Neural cell (in vitro differentiated cells): ENCODE measurements around the gene APBA3. TPM values are rescaled to one million over a fixed set of nuclear protein-coding genes. Genes with fewer than 3 reads are reported as not detected.

Experiments
- H2AFZ ChIP-seq: fragments of 200-600, 300-800 bp; sonication (generic), shearing (Covaris generic); 2 replicates; pipeline ENCODE4 v1.6.0; 2014; ENCODE audit warnings: low read depth, mild to moderate bottlenecking, antibody characterized with exemption, low read length, moderate library complexity
- H3F3A ChIP-seq: fragments of 200-600 bp; shearing (Covaris generic); 2 replicates; pipeline ENCODE4 v1.6.1; 2016; ENCODE audit warnings: mild to moderate bottlenecking, moderate library complexity, mixed read lengths, antibody characterized with exemption, low read length; ENCODE audit not compliant: insufficient read depth, poor library complexity, severe bottlenecking
- H3K27ac ChIP-seq: fragments of 200-600, 300-800 bp; sonication (generic), shearing (Covaris generic); 2 replicates; pipeline ENCODE4 v1.5.1; 2014; ENCODE audit warnings: mild to moderate bottlenecking, low read length, moderate library complexity
- H3K27me3 ChIP-seq: fragments of 300-800, 200-600 bp; sonication (generic), shearing (Covaris generic); 2 replicates; pipeline ENCODE4 v1.6.0; 2014; ENCODE audit warnings: mild to moderate bottlenecking, low read depth, low read length, moderate library complexity; ENCODE audit not compliant: insufficient read depth
- H3K36me3 ChIP-seq: fragments of 300-800, 200-600 bp; sonication (generic), shearing (Covaris generic); 2 replicates; pipeline ENCODE4 v1.5.1; 2014; ENCODE audit warnings: mild to moderate bottlenecking, antibody characterized with exemption, low read length, moderate library complexity; ENCODE audit not compliant: insufficient read depth
- H3K4me2 ChIP-seq: fragments of 300-800, 200-600 bp; sonication (generic), shearing (Covaris generic); 2 replicates; pipeline ENCODE4 v1.6.0; 2014; ENCODE audit warnings: mild to moderate bottlenecking, low read length
- H3K4me3 ChIP-seq: fragments of 300-800, 200-600 bp; sonication (generic), shearing (Covaris generic); 2 replicates; pipeline ENCODE4 v1.5.1; 2014; ENCODE audit warnings: mild to moderate bottlenecking, low read length, moderate library complexity
- H3K79me2 ChIP-seq: fragments of 200-600 bp; shearing (Covaris generic); replicated peaks from 2 replicates; pipeline ENCODE4 v1.6.0; 2014; ENCODE audit warnings: mild to moderate bottlenecking, low read length, moderate library complexity; ENCODE audit not compliant: insufficient read depth
- H3K9ac ChIP-seq: fragments of 300-800, 200-600 bp; sonication (generic), shearing (Covaris generic); 2 replicates; pipeline ENCODE4 v1.6.1; 2016; ENCODE audit warnings: mild to moderate bottlenecking, low read length, mixed read lengths
- H3K9me2 ChIP-seq: fragments of 200-600 bp; shearing (Covaris generic); 2 replicates; pipeline ENCODE4 v1.6.1; 2016; ENCODE audit warnings: mild to moderate bottlenecking, low read length, mixed read lengths; ENCODE audit not compliant: insufficient read depth
- H3K9me3 ChIP-seq: fragments of 200-600, 300-800 bp; sonication (generic), shearing (Covaris generic); 2 replicates; pipeline ENCODE4 v1.6.1; 2016; ENCODE audit warnings: mild to moderate bottlenecking, mixed run types, low read length, moderate library complexity, mixed read lengths
- H4K20me1 ChIP-seq: fragments of 200-600 bp; shearing (Covaris generic); 2 replicates; pipeline ENCODE4 v1.6.1; 2016; ENCODE audit warnings: mild to moderate bottlenecking, mixed run types; ENCODE audit not compliant: insufficient read depth
- CTCF ChIP-seq: fragments of 450-650 bp; IDR thresholded peaks from 2 replicates; pipeline ENCODE4 v1.5.1; 2014; ENCODE audit warnings: antibody characterized with exemption, mild to moderate bottlenecking, moderate library complexity; ENCODE audit not compliant: poor library complexity, severe bottlenecking
- EP300 ChIP-seq: fragments of 450-650 bp; conservative IDR thresholded peaks from 2 replicates; pipeline ENCODE4 v1.6.1; 2014; ENCODE audit warnings: antibody characterized with exemption, mild to moderate bottlenecking, moderate library complexity; ENCODE audit not compliant: poor library complexity, severe bottlenecking
- EZH2 ChIP-seq: fragments of 200-600, 300-800 bp; shearing (Covaris generic), sonication (generic); IDR thresholded peaks from 2 replicates; pipeline ENCODE4 v1.6.1; 2014; ENCODE audit warnings: antibody characterized with exemption, low read length, borderline replicate concordance, mild to moderate bottlenecking; ENCODE audit not compliant: insufficient read depth, poor library complexity, severe bottlenecking
- MXI1 ChIP-seq: fragments of 450-650 bp; conservative IDR thresholded peaks from 2 replicates; pipeline ENCODE4 v1.6.1; 2014; ENCODE audit warnings: antibody characterized with exemption, mild to moderate bottlenecking; ENCODE audit not compliant: poor library complexity, severe bottlenecking
- POLR2AphosphoS5 ChIP-seq: IDR thresholded peaks from 2 replicates; pipeline ENCODE4 v1.6.1; 2012
- RAD21 ChIP-seq: fragments of 450-650 bp; conservative IDR thresholded peaks from 2 replicates; pipeline ENCODE4 v1.6.1; 2014; ENCODE audit warnings: antibody characterized with exemption, mild to moderate bottlenecking, moderate library complexity
- REST ChIP-seq: IDR thresholded peaks from 2 replicates; pipeline ENCODE4 v1.6.1; 2012; ENCODE audit warnings: borderline replicate concordance
- SMC3 ChIP-seq: fragments of 450-650 bp; conservative IDR thresholded peaks from 2 replicates; pipeline ENCODE4 v1.6.1; 2014; ENCODE audit warnings: antibody characterized with exemption, mild to moderate bottlenecking, moderate library complexity; ENCODE audit not compliant: poor library complexity
- TAF1 ChIP-seq: IDR thresholded peaks from 2 replicates; pipeline ENCODE4 v1.6.1; 2012; ENCODE audit warnings: low read depth
- polyA plus RNA-seq: library from polyadenylated mRNA; depleted of rRNA; stranded (reverse); fragments of >200 nt; gene quantifications from 2 replicates; pipeline ENCODE4 v1.2.3, GENCODE V29; 2014

The APBA3 gene
- polyA plus RNA-seq, 1 donor from 2014 or later = 37.1 TPM

- Histone ChIP-seq H3F3A (no peaks in the 10 kb centered on the region), H3K9ac (no peak overlapping the region), H4K20me1 (no peaks in the 10 kb centered on the region), H3K4me2 (no peak overlapping the region), H3K9me2 (no peaks in the 10 kb centered on the region), H3K36me3 (no peaks in the 10 kb centered on the region), H2AFZ (no peak overlapping the region), H3K27ac (no peak overlapping the region), H3K79me2 (no peaks in the 10 kb centered on the region), H3K27me3 (no peaks in the 10 kb centered on the region), H3K4me3 (no peak overlapping the region), H3K9me3 (no peaks in the 10 kb centered on the region)
- TF ChIP-seq CTCF (no peak), RAD21 (no peak), SMC3 (no peak), TAF1 (no peak), POLR2AphosphoS5 (no peak), EP300 (no peak), EZH2 (no peak), MXI1 (no peak)
These were observed 31.0 kb downstream of the APBA3 start for GRCh38 chr19:3730457-3730958.

GRCh38 chr19:3725640-3726310, 35.7 kb downstream of the APBA3 start:
- Histone ChIP-seq H3K27ac (no peak overlapping the region), H3K4me3 (no peak overlapping the region), H2AFZ (no peak overlapping the region), H4K20me1 (no peaks in the 10 kb centered on the region), H3K9me3 (no peaks in the 10 kb centered on the region), H3K79me2 (no peaks in the 10 kb centered on the region), H3K27me3 (peaks cover 14% of the 10 kb centered on the region), H3K9me2 (no peaks in the 10 kb centered on the region), H3K9ac (no peak overlapping the region), H3K4me2 (no peak overlapping the region), H3K36me3 (no peaks in the 10 kb centered on the region), H3F3A (no peaks in the 10 kb centered on the region)
- TF ChIP-seq RAD21 = no peak
- TF ChIP-seq MXI1 = no peak
- no peak for TF ChIP-seq EP300
- TF ChIP-seq REST = no peak
- TF ChIP-seq CTCF = no peak
